K562 (cell line): ENCODE results near the gene SKAP1. TPM values are rescaled to one million over a fixed set of nuclear protein-coding genes. Genes with fewer than 3 reads are reported as not detected.

Experiments
- C11orf30 ChIP-seq: fragments of 450-650 bp; IDR thresholded peaks from 2 replicates; pipeline ENCODE4 v1.6.1; 2016; ENCODE audit warnings: low read depth, mild to moderate bottlenecking
- CBX8 ChIP-seq: fragments of 200-600 bp; sonication (generic); IDR thresholded peaks from 2 replicates; pipeline ENCODE4 v1.6.1; 2012; ENCODE audit warnings: borderline replicate concordance, mixed run types, low read depth, mild to moderate bottlenecking, moderate library complexity, mixed read lengths, low read length, control low read depth, inconsistent platforms; ENCODE audit not compliant: poor library complexity, severe bottlenecking; ENCODE audit errors: extremely low read depth
- MLLT1 ChIP-seq, 2 experiments: fragments of 450-650 bp; IDR thresholded peaks; 2 replicates each; pipeline ENCODE4 v1.6.1; 2016
- NUFIP1 ChIP-seq: fragments of 450-650 bp; IDR thresholded peaks from 2 replicates; pipeline ENCODE4 v1.6.1; 2018; ENCODE audit not compliant: partially characterized antibody
- PCBP1 ChIP-seq: fragments of 200-400 bp; formaldehyde crosslinking; IDR thresholded peaks from 2 replicates; pipeline ENCODE4 v1.6.1; 2018; ENCODE audit warnings: mild to moderate bottlenecking, low read depth, low read length; ENCODE audit not compliant: poor library complexity, severe bottlenecking
- POLR3A ChIP-seq: IDR thresholded peaks from 2 replicates; pipeline ENCODE4 v1.6.1; 2011; ENCODE audit warnings: borderline replicate concordance, mild to moderate bottlenecking, moderate library complexity; ENCODE audit not compliant: insufficient read length, insufficient read depth; ENCODE audit errors: extremely low read depth
- RBM25 ChIP-seq: fragments of 200-400 bp; formaldehyde crosslinking; IDR thresholded peaks from 2 replicates; pipeline ENCODE4 v1.6.1; 2018; ENCODE audit warnings: low read length, low read depth, moderate library complexity; ENCODE audit not compliant: severe bottlenecking
- RNF2 ChIP-seq: sonication (generic); IDR thresholded peaks from 2 replicates; pipeline ENCODE4 v1.6.1; 2016
- ZNF146 ChIP-seq: IDR thresholded peaks from one replicate; pipeline ENCODE4 v1.6.1; 2018; ENCODE audit warnings: missing compliant biosample characterization; ENCODE audit not compliant: unreplicated experiment
- ZNF316 ChIP-seq: fragments of 450-650 bp; IDR thresholded peaks from 2 replicates; pipeline ENCODE4 v1.6.1; 2016
- ZNF586 ChIP-seq: fragments of 450-650 bp; formaldehyde crosslinking; conservative IDR thresholded peaks from 2 replicates; pipeline ENCODE4 v1.4.0; 2020; ENCODE audit warnings: mild to moderate bottlenecking, moderate library complexity
- polyA plus RNA-seq, 8 experiments: library from polyadenylated mRNA; depleted of rRNA in 4 of 8; stranded (reverse) in 5 of 8; unstranded in 3 of 8; fragments of >200 nt; fragmentation: Nextera tagmentation in 2 of 8; fragmentation: Illumina TruSeq in 1 of 8; extraction: Ambion mirVana in 2 of 8; extraction: Trizol in 1 of 8; gene quantifications; 2 replicates each; pipeline versions ENCODE4 v1.2.1 to v1.2.3, GENCODE V29; 2011 to 2014; ENCODE audit warnings: inconsistent platforms in 1 of 8, missing spikeins in 1 of 8
- total RNA-seq, 7 experiments: library from RNA; depleted of rRNA in 6 of 7; stranded (reverse); fragments of >200 nt in 6 of 7; fragmentation: Illumina TruSeq in 2 of 7; extraction: Trizol in 2 of 7; gene quantifications; 2 replicates each; pipeline versions ENCODE4 v1.2.1 to v1.2.3, GENCODE V29; 2011 to 2021; ENCODE audit warnings: low replicate concordance in 1 of 7

The SKAP1 gene
- total and polyA plus RNA-seq, 9 of the 15 experiments (the other 6 are each of a cell fraction or from before 2014, with no cell fraction given), result 0.06 to 0.80 (median 0.10) TPM; not detected in 4

GRCh38 chr17:48102798-48103715 lies 327.0 kb downstream of the SKAP1 start (continued):
- TF ChIP-seq POLR3A, result no peak
- TF ChIP-seq PCBP1, result no peak
- TF ChIP-seq C11orf30, result peak; percentile 24; the same call in 1 of the 2 replicates
- peak; percentile 76 for TF ChIP-seq ZNF316
- TF ChIP-seq ZNF586 (CRISPR knock-in tag), result no peak
- no peak for TF ChIP-seq NUFIP1
- no peak for TF ChIP-seq CBX8
- peak in 1 of 2 experiments; percentile 64; a peak in 1 of 4 replicates for TF ChIP-seq MLLT1 (IDR thresholded peaks at IDR 0.05)
- TF ChIP-seq RNF2, result no peak
- no peak for TF ChIP-seq ZNF146 (CRISPR knock-in tag)
- peak; percentile 28 for TF ChIP-seq RBM25
